K562 (cell line): ENCODE results near the gene CDC5L.

Experiments used
- POLR2A ChIP-seq: fragments of 450-650 bp; conservative IDR thresholded peaks from 2 replicates; pipeline ENCODE4 v1.6.1; 2016
- ZNF133 ChIP-seq: fragments of 250-450 bp; sonication (Bioruptor Pico); IDR thresholded peaks from 2 replicates; pipeline ENCODE4 v1.4.0; 2020; ENCODE audit warnings: mild to moderate bottlenecking
- TF ChIP-seq, protein P1 (sequence below): fragments of 450-650 bp; IDR thresholded peaks from one replicate; pipeline ENCODE4 v1.6.1; 2018; ENCODE audit warnings: mild to moderate bottlenecking, moderate library complexity; ENCODE audit not compliant: partially characterized antibody

DNA sequence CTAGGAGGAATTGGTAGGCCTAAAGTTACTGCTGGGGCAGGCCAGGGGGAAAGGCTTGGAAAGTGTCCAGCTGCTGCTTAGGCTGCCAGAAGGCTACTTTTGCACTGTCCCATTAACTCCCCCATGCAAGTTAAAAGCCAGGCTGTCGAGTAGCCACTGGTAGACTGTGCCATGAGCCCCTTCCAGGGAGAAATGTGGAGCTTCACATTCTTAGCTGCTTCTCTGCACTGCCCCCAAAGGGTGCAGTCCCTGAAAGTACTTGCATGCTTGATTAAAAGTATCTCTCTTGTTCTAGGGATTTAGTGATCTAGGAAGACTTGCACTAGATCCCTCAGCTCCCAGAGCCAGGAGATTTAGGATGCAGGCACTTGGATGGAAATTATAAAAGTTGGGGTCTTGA is 57.3 kb downstream of the CDC5L start:
- TF ChIP-seq POLR2A, result no peak
- TF ChIP-seq ZNF133 (CRISPR knock-in tag), result no peak
- TF ChIP-seq, protein P1, sequence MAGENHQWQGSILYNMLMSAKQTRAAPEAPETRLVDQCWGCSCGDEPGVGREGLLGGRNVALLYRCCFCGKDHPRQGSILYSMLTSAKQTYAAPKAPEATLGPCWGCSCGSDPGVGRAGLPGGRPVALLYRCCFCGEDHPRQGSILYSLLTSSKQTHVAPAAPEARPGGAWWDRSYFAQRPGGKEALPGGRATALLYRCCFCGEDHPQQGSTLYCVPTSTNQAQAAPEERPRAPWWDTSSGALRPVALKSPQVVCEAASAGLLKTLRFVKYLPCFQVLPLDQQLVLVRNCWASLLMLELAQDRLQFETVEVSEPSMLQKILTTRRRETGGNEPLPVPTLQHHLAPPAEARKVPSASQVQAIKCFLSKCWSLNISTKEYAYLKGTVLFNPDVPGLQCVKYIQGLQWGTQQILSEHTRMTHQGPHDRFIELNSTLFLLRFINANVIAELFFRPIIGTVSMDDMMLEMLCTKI, result no peak
